Measurements from ENCODE around the gene MEF2B.

Gene MEF2B

DNA sequence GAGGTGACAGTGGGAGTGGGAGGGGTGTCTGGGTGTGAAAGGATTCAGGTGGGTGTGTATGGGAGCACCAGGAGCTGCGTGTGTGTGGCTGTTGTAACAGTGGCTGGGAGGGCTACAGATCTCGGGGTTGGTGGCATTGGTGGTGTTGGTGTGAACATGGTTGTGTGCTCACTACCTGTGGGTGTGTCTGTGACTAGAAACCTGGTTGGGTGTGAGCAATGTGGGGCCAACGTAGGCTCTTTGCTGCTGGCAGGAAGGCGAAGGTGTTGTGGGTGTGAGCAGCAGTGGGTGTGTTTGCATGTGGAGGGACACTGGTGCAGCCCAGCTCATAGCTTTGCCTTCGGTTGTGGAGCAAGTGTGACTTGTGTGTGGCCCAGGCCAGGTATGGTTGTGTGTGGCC lies 36.9 kb upstream of the MEF2B start:
- DNase-seq (ENCODE audit: low read depth in 1 of 2, low spot score in 1 of 2): no peak
- in situ Hi-C loops (cut with HindIII; ENCODE audit: low pct_unique_long_range_greater_than_20kb, low sequenced_read_pairs): no loop called here

GRCh38 chr19:19205416-19206410 lies 35.6 kb upstream of the MEF2B start:
- in situ Hi-C loops (cut with HindIII; ENCODE audit: low pct_unique_long_range_greater_than_20kb, low sequenced_read_pairs): no loop called here
- no peak for DNase-seq (ENCODE audit: low read depth in 1 of 2, low spot score in 1 of 2)
- no peak for TF ChIP-seq JUND (IDR thresholded peaks at IDR 0.05; ENCODE audit: low read depth)

More for the DNA sequence above, 36.9 kb upstream of the MEF2B start:
- TF ChIP-seq JUND (IDR thresholded peaks at IDR 0.05; ENCODE audit: low read depth): no peak

DNA sequence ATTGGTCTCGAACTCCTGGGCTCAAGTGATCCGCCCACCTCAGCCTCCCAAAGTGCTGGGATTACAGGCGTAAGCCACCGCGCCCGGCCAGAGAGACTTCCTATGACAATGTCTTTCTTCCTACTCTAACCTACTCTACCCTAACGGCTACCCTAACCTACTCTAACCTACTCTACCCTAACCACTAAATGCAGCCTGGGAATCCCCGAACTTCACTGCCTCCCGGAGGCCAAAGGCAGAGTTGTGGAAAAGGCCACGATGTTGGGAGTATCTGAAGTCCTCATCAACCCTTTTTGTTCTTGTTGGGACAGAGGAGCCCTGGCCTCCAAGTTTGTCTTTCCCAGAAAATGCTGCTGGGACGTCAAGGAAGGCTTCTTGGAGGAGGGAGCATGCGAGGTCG lies 34.1 kb upstream of the MEF2B start:
- DNase-seq (ENCODE audit: low read depth in 1 of 2, low spot score in 1 of 2): no peak
- in situ Hi-C loops (cut with HindIII; ENCODE audit: low pct_unique_long_range_greater_than_20kb, low sequenced_read_pairs): no loop called here
- no peak for TF ChIP-seq JUND (IDR thresholded peaks at IDR 0.05; ENCODE audit: low read depth)

GRCh38 chr19:19203012-19203856 lies 33.2 kb upstream of the MEF2B start, which contains the start of gene NR2C2AP:
TSS of gene NR2C2AP (minus strand) at chr19:19203414. CDS start at chr19:19203060, 354 bp downstream.
- peak; percentile 93 for DNase-seq (ENCODE audit: low read depth in 1 of 2, low spot score in 1 of 2)
- in situ Hi-C loops (cut with HindIII; ENCODE audit: low pct_unique_long_range_greater_than_20kb, low sequenced_read_pairs): no loop called here
- TF ChIP-seq JUND (IDR thresholded peaks at IDR 0.05; ENCODE audit: low read depth): no peak

DNA sequence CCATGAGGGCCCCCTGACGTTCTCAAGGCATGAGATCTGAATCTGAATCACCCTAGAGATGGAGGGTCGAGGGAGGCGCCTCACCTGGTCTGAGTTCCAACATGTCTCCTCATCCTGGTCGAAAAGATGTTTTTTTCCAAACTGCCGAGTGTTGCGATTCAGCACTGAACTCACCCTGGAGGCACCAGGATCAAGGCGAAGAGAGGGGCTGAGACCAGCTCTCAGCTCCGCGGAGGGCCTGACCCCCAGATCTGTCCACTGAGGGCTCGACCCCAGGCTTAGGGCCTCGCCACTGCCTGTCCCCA lies 32.6 kb upstream of the MEF2B start:
- in situ Hi-C loops (cut with HindIII; ENCODE audit: low pct_unique_long_range_greater_than_20kb, low sequenced_read_pairs): no loop called here
- TF ChIP-seq JUND (IDR thresholded peaks at IDR 0.05; ENCODE audit: low read depth): no peak
- no peak for DNase-seq (ENCODE audit: low read depth in 1 of 2, low spot score in 1 of 2)

DNA sequence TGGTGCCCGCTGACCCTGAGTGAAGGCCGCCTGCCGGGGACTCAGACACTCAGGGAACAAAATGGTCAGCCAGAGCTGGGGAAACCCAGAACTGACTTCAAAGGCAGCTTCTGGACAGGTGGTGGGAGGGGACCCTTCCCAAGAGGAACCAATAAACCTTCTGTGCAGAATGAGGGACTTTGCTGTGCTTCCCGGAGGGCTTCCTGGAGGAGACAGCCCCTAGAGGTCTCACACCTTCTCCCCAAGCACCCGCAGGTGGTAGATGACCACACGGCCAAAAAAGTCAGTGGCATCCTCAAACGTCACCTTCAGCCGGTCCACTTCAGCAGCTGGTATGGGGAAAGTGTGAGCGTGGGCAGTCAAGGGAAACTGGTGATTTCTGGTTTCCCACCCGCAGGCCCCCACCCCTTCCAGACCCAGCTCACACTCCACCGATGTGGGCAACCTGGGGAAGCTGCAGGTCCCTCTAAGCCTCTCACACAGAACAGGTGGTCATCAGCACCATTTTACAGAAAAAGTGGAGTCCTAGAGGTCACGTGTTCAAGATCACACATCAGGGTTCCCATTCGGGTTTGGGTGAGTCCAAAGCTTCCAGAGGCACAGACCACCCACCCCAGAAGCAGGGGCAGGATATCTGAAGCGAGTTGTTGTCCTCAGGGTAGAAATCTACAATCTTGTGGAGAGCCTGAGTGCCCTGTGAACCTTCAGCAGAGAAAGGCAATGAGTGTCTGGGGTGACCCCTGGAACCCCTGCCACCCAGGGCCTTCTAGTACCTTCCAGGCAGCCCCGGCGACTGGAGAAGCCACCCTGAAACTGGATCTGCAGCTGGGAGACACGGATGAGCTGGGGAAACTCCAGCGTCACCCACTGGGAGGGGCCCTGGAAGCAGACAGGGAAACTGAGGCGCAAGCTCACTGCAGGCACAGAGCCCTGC lies 31.9 kb upstream of the MEF2B start:
- TF ChIP-seq JUND (IDR thresholded peaks at IDR 0.05; ENCODE audit: low read depth): no peak

DNA sequence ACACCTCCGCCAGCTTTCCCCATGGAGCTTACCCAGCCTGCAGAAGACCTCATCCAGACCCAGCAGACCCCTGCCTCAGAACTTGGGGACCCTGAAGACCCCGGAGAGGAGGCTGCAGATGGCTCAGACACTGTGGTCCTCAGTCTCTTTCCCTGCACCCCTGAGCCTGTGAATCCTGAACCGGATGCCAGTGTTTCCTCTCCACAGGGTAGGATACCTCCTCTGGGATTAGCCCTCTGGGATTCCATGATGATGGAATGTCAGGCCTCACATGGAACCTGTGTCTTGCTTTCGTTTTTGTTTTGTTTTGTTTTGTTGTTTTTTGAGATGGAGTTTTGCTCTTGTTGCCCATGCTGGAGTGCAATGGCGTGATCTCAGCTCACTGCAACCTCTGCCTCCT lies 23.9 kb upstream of the MEF2B start:
- in situ Hi-C loops (cut with HindIII; ENCODE audit: low pct_unique_long_range_greater_than_20kb, low sequenced_read_pairs): no loop called here
- DNase-seq (ENCODE audit: low read depth in 1 of 2, low spot score in 1 of 2): no peak
- TF ChIP-seq JUND (IDR thresholded peaks at IDR 0.05; ENCODE audit: low read depth): no peak

More for the DNA sequence above, 31.9 kb upstream of the MEF2B start:
- in situ Hi-C loops (cut with HindIII; ENCODE audit: low pct_unique_long_range_greater_than_20kb, low sequenced_read_pairs): no loop called here
- no peak for DNase-seq (ENCODE audit: low read depth in 1 of 2, low spot score in 1 of 2)

DNA sequence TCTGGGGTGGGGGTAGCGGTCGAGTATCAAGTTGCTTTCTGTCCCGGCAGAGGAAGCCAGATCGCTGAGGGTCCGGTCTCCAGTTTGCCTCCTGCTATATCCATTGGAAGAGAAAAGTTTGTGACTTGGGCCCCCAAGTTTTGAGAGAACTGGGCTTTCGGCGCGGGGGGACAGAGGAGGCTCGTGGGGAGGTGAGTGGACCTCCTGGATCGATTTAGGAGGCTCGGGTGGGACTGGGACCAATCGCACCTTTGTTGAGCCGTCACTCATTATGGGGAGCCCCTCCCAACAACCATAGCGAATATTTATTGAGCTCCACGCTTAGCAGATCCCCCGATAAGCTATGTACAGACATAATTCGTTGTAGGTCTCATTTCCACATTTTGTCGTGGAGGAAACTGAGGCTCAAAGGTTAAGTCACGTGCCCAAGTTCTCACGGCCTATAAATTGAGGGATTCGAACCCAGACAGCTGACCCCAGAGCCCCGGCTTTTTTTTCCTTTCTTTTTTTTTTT lies 22.9 kb upstream of the MEF2B start:
- no peak for TF ChIP-seq JUND (IDR thresholded peaks at IDR 0.05; ENCODE audit: low read depth)
- peak in 1 of 2 experiments; percentile 19 for DNase-seq (ENCODE audit: low read depth in 1 of 2, low spot score in 1 of 2)

GRCh38 chr19:19192078-19192882 lies 22.2 kb upstream of the MEF2B start, which contains the start of the genes BORCS8 and RFXANK:
TSS of gene BORCS8 (minus strand) at chr19:19192152. CDS start at chr19:19192117, 35 bp downstream.
TSS of gene RFXANK (plus strand) at chr19:19192258. CDS start at chr19:19193947, 1,689 bp downstream.
- no peak for TF ChIP-seq JUND (IDR thresholded peaks at IDR 0.05; ENCODE audit: low read depth)
- in situ Hi-C loops (cut with HindIII; ENCODE audit: low pct_unique_long_range_greater_than_20kb, low sequenced_read_pairs): no loop called here
- DNase-seq (ENCODE audit: low read depth in 1 of 2, low spot score in 1 of 2): peak; percentile 74 to 98

More for the DNA sequence above, 22.9 kb upstream of the MEF2B start:
- in situ Hi-C loops (cut with HindIII; ENCODE audit: low pct_unique_long_range_greater_than_20kb, low sequenced_read_pairs): no loop called here

- no peak for TF ChIP-seq JUND (IDR thresholded peaks at IDR 0.05; ENCODE audit: low read depth)
- in situ Hi-C loops (cut with HindIII; ENCODE audit: low pct_unique_long_range_greater_than_20kb, low sequenced_read_pairs): no loop called here
- no peak for DNase-seq (ENCODE audit: low read depth in 1 of 2, low spot score in 1 of 2)
Measured at GRCh38 chr19:19191768-19192077, 21.7 kb upstream of the MEF2B start.

- TF ChIP-seq JUND (IDR thresholded peaks at IDR 0.05; ENCODE audit: low read depth): no peak
- no peak for DNase-seq (ENCODE audit: low read depth in 1 of 2, low spot score in 1 of 2)
- in situ Hi-C loops (cut with HindIII; ENCODE audit: low pct_unique_long_range_greater_than_20kb, low sequenced_read_pairs): no loop called here
Measured at GRCh38 chr19:19186742-19187141, 16.7 kb upstream of the MEF2B start.
